ENCODE data around the gene TOR1AIP2. TPM values are rescaled to one million over a fixed set of nuclear protein-coding genes. Genes with fewer than 3 reads are reported as not detected.

TOR1AIP2 gene
- total and polyA plus RNA-seq, 2 of the 8 experiments (the other 6 are each of a cell fraction or from before 2014, with no cell fraction given) = 12.1 to 75.2 TPM

GRCh38 chr1:179818743-179819173 is 58.8 kb downstream of the TOR1AIP2 start:
- ChIA-PET CTCF (ENCODE audit: partially characterized antibody) (interaction anchor here (1.1 to 18.9 kb wide), 9 partner anchors 8 to 449 kb away, joined by 3 to 595 read pairs (median 5); no protein-coding TSS in a partner anchor), POLR2A (ENCODE audit: partially characterized antibody) (interaction anchor here (0.6 kb wide), 1 partner anchor 20 kb away, joined by 3 read pairs; no protein-coding TSS in a partner anchor)
- Histone ChIP-seq H3K14ac (ENCODE audit: insufficient read length) (no peak overlapping the region), H3K9ac (replicated peaks in 1 of 4; ENCODE audit: extremely low read depth in 1 of 4, low read depth in 3 of 4, low read length in 3 of 4) (no peak overlapping the region), H3K27ac (ENCODE audit: low read depth, low read length) (no peak overlapping the region), H3K18ac (ENCODE audit: extremely low read depth, low read length) (no peak overlapping the region), H3K4me2 (ENCODE audit: insufficient read depth in 1 of 2, low read depth in 2 of 2, low read length in 2 of 2) (no peak overlapping the region), H3K23ac (ENCODE audit: insufficient read length) (no peak overlapping the region), H3K9me3 (ENCODE audit: insufficient read depth in 2 of 2, low read depth in 1 of 2, low read length in 1 of 2) (no peaks in the 10 kb centered on the region), H4K91ac (replicated peaks; ENCODE audit: insufficient read length, low read length) (no peak overlapping the region), H3K4me3 (ENCODE audit: extremely low read depth in 1 of 4, insufficient read depth in 2 of 4, low read depth in 3 of 4, low read length in 4 of 4) (no peak overlapping the region), H2BK15ac (ENCODE audit: low read length) (no peak overlapping the region), H2BK5ac (ENCODE audit: low read depth, low read length) (no peak overlapping the region), H2BK12ac (ENCODE audit: low read depth, low read length) (no peak overlapping the region), H3K56ac (replicated peaks; ENCODE audit: insufficient read length, low read depth, low read length) (no peak overlapping the region), H4K20me1 (replicated peaks in 1 of 2; ENCODE audit: control insufficient read depth in 1 of 2, insufficient read depth in 2 of 2, low read length in 2 of 2) (no peaks in the 10 kb centered on the region), H3K23me2 (ENCODE audit: low read depth, low read length) (peaks cover 11% of the 10 kb centered on the region), H3K4me1 (replicated peaks in 1 of 4; ENCODE audit: control insufficient read depth in 3 of 4, insufficient read depth in 4 of 4, low read length in 3 of 4) (peaks cover 4 to 12% (median 6%) of the 10 kb centered on the region in 4 experiments; a peak in 6 of 7 replicates), H3K79me1 (ENCODE audit: low read depth, low read length) (no peaks in the 10 kb centered on the region), H2AFZ (ENCODE audit: low read length) (peak overlapping the region; percentile 76; the same call in 1 of the 2 replicates), H4K5ac (ENCODE audit: insufficient read length, low read depth, low read length) (no peak overlapping the region), H2BK120ac (replicated peaks; ENCODE audit: low read depth, low read length) (no peak overlapping the region), H2BK20ac (ENCODE audit: low read length) (no peak overlapping the region), H2AK5ac (ENCODE audit: low read depth, low read length) (no peak overlapping the region), H4K8ac (ENCODE audit: extremely low read depth, insufficient read depth, low read length) (no peak overlapping the region), H3K79me2 (ENCODE audit: control insufficient read depth in 1 of 2, insufficient read depth in 2 of 2, low read length in 2 of 2) (no peaks in the 10 kb centered on the region), H3K27me3 (replicated peaks in 1 of 4; ENCODE audit: control insufficient read depth in 3 of 4, extremely low read depth in 1 of 4, insufficient read depth in 3 of 4, low read length in 3 of 4) (peaks cover 0 to 17% (median 13%) of the 10 kb centered on the region in 4 experiments; a peak in 6 of 7 replicates), H3K4ac (replicated peaks; ENCODE audit: insufficient read length, low read depth, low read length) (no peak overlapping the region), H3K36me3 (ENCODE audit: control insufficient read depth in 2 of 4, insufficient read depth in 4 of 4, low read length in 3 of 4) (no peaks in the 10 kb centered on the region)
- DNase-seq (ENCODE audit: low read depth in 1 of 2, low spot score in 2 of 2) = no peak
- FAIRE-seq = no peak
- 88% methylated on average over 14 of the region's 14 CpGs; no CpG with 5 or more reads in 1 of the 2 experiments for WGBS, 2 experiments (ENCODE audit: extremely low coverage in 1 of 2, insufficient coverage in 1 of 2, insufficient read length in 1 of 2, insufficient replicate concordance in 2 of 2, low coverage in 1 of 2, low lambda C conversion rate in 2 of 2, missing lambda C conversion rate in 1 of 2)
- TF ChIP-seq CHD1 (IDR thresholded peaks at IDR 0.05; ENCODE audit: low read depth, low read length) (no peak), TCF12 (IDR thresholded peaks at IDR 0.05; ENCODE audit: low read depth, low read length) (no peak), CTBP2 (IDR thresholded peaks at IDR 0.05; ENCODE audit: borderline replicate concordance, insufficient read depth, insufficient read length, low read length) (no peak), EGR1 (IDR thresholded peaks at IDR 0.05; ENCODE audit: borderline replicate concordance, low read depth, low read length) (no peak), GABPA (IDR thresholded peaks at IDR 0.05; ENCODE audit: borderline replicate concordance, insufficient read depth, low read length) (no peak), CBX5 (IDR thresholded peaks at IDR 0.05; ENCODE audit: low read depth, low read length) (no peak), ATF2 (IDR thresholded peaks at IDR 0.05; ENCODE audit: low read length) (no peak), POLR2AphosphoS5 (IDR thresholded peaks at IDR 0.05; ENCODE audit: low read depth, low read length) (no peak), RFX5 (IDR thresholded peaks at IDR 0.05; ENCODE audit: borderline replicate concordance, low read depth, low read length) (no peak), CHD2 (IDR thresholded peaks at IDR 0.05; ENCODE audit: low read length) (no peak), SIRT6 (IDR thresholded peaks at IDR 0.05; ENCODE audit: low read length) (no peak), NRF1 (IDR thresholded peaks at IDR 0.05; ENCODE audit: low read depth, low read length) (no peak)

Data from H1 (cell line).